Endothelial cell of umbilical vein (primary cell): Measurements from ENCODE around the gene OSBPL1A. TPM values are rescaled to one million over a fixed set of nuclear protein-coding genes. Genes with fewer than 3 reads are reported as not detected.

Source experiments
- BruUV-seq: library from RNA; stranded (reverse); fragments of 400-500 nt; replicated peaks from 2 replicates; lab custom pipeline; 2021; lab: Mats Ljungman, UMichigan
- CTCF ChIA-PET: fragments of 300-600, 350-600 bp; sonication (Branson Sonifier 250); formaldehyde crosslinking; loops from one replicate; lab custom pipeline; 2021; ENCODE audit warnings: antibody characterized with exemption, inconsistent platforms; lab: Charles Lee
- POLR2A ChIA-PET: fragments of 300-600, 350-600 bp; sonication (Branson Sonifier 250); formaldehyde crosslinking; loops from one replicate; lab custom pipeline; 2021; ENCODE audit warnings: antibody characterized with exemption, inconsistent platforms; lab: Charles Lee
- DNase-seq: peaks from one replicate; pipeline ENCODE4 v3.0.0-alpha.2; 2011; ENCODE audit warnings: low read depth, low spot score
- FAIRE-seq: peaks from 2 replicates; lab custom pipeline; 2011; peaks lifted over from hg19 to GRCh38; lab: Jason Lieb, UNC
- H2AFZ ChIP-seq: 2 replicates; pipeline ENCODE4 v1.6.0; 2012; ENCODE audit warnings: low read depth, low read length, control low read depth, inconsistent platforms
- H3K27ac ChIP-seq: 2 replicates; pipeline ENCODE4 v1.5.1; 2011; ENCODE audit warnings: low read depth, mild to moderate bottlenecking, control low read depth, low read length, moderate library complexity; ENCODE audit not compliant: insufficient read depth
- H3K27me3 ChIP-seq, 2 experiments: 2 replicates each; pipeline versions ENCODE4 v1.6.0 to v1.6.1; 2011; ENCODE audit warnings: low read length in 2 of 2, mixed read lengths in 1 of 2; ENCODE audit not compliant: control insufficient read depth in 2 of 2, insufficient read depth in 2 of 2
- H3K36me3 ChIP-seq, 2 experiments: 2 replicates in 1 of 2; 3 replicates in 1 of 2; pipeline ENCODE4 v1.5.1; 2011; ENCODE audit warnings: low read length in 2 of 2, mild to moderate bottlenecking in 1 of 2, moderate library complexity in 1 of 2; ENCODE audit not compliant: control insufficient read depth in 2 of 2, insufficient read depth in 2 of 2; ENCODE audit errors: extremely low read depth in 1 of 2
- H3K4me1 ChIP-seq: 3 replicates; pipeline ENCODE4 v1.5.1; 2011; ENCODE audit warnings: mild to moderate bottlenecking, low read length; ENCODE audit not compliant: control insufficient read depth, insufficient read depth; ENCODE audit errors: extremely low read depth
- H3K4me2 ChIP-seq: 2 replicates; pipeline ENCODE4 v1.6.1; 2011; ENCODE audit warnings: low read length, control low read depth, mixed read lengths; ENCODE audit not compliant: insufficient read depth
- H3K4me3 ChIP-seq, 3 experiments: fragments of 200-600 bp in 1 of 3; sonication (generic), shearing (Covaris generic) in 1 of 3; replicated peaks in 1 of 3; 2 replicates each; pipeline ENCODE4 v1.5.1; 2011 to 2016; ENCODE audit warnings: control low read depth in 3 of 3, low read length in 3 of 3, mild to moderate bottlenecking in 2 of 3, inconsistent platforms in 1 of 3, low read depth in 1 of 3, moderate library complexity in 1 of 3; ENCODE audit not compliant: insufficient read depth in 1 of 3
- H3K79me2 ChIP-seq: 2 replicates; pipeline ENCODE4 v1.6.0; 2012; ENCODE audit warnings: low read length, inconsistent platforms; ENCODE audit not compliant: control insufficient read depth, insufficient read depth
- H3K9ac ChIP-seq: replicated peaks from 2 replicates; pipeline ENCODE3; 2011; ENCODE audit warnings: low read length, control low read depth; ENCODE audit not compliant: insufficient read depth; ENCODE audit errors: extremely low read depth
- H3K9me1 ChIP-seq: replicated peaks from 3 replicates; pipeline ENCODE4 v1.6.0; 2011; ENCODE audit warnings: mild to moderate bottlenecking, low read length; ENCODE audit not compliant: control insufficient read depth, insufficient read depth; ENCODE audit errors: extremely low read depth
- H3K9me3 ChIP-seq: replicated peaks from 2 replicates; pipeline ENCODE4 v1.5.1; 2012; ENCODE audit warnings: low read length, inconsistent platforms; ENCODE audit not compliant: control insufficient read depth, insufficient read depth
- H4K20me1 ChIP-seq: replicated peaks from 2 replicates; pipeline ENCODE3; 2011; ENCODE audit warnings: mild to moderate bottlenecking, low read length; ENCODE audit not compliant: control insufficient read depth, insufficient read depth; ENCODE audit errors: extremely low read depth
- EZH2 ChIP-seq: IDR thresholded peaks from 2 replicates; pipeline ENCODE4 v1.6.1; 2012; ENCODE audit warnings: borderline replicate concordance, low read depth, mild to moderate bottlenecking, moderate library complexity, low read length, inconsistent platforms; ENCODE audit not compliant: severe bottlenecking
- GATA2 ChIP-seq: IDR thresholded peaks from 2 replicates; pipeline ENCODE4 v1.7.0; 2011; ENCODE audit warnings: low read depth, mild to moderate bottlenecking, moderate library complexity, mixed read lengths, low read length; ENCODE audit not compliant: insufficient read length, insufficient read depth
- MYC ChIP-seq: IDR thresholded peaks from one replicate; pipeline ENCODE4 v1.6.1; 2011; ENCODE audit warnings: mild to moderate bottlenecking, low read depth, low read length
- dilution Hi-C: fragments of 300-500 bp; cut with MboI; formaldehyde crosslinking; loops from one replicate; pipeline ENCODE4 v1.15.0; 2019; ENCODE audit warnings: low sequenced_read_pairs; ENCODE audit not compliant: extremely low pct_ligation_motif_present
- intact Hi-C: fragments of 100-400 bp; cut with micrococcal nuclease; formaldehyde crosslinking; loops from one replicate; pipeline ENCODE4 v1.10.0; 2022
- polyA plus RNA-seq, 4 experiments: library from polyadenylated mRNA; depleted of rRNA in 3 of 4; stranded (reverse) in 3 of 4; unstranded in 1 of 4; fragments of >200 nt; gene quantifications; 2 replicates each; pipeline versions ENCODE4 v1.2.1 to v1.2.3, GENCODE V29; 2011 to 2012; ENCODE audit warnings: missing spikeins in 1 of 4
- total RNA-seq: library from RNA; stranded (reverse); gene quantifications from 2 replicates; pipeline ENCODE4 v1.2.3, GENCODE V29; 2021
- TF ChIP-seq, protein P1 (sequence below), 2 donors: IDR thresholded peaks; 1 replicate in 1 of 2; 2 replicates in 1 of 2; pipeline ENCODE4 v1.5.1; 2011; ENCODE audit warnings: low read length in 2 of 2, mild to moderate bottlenecking in 2 of 2, moderate library complexity in 2 of 2, control low read depth in 1 of 2, inconsistent platforms in 1 of 2, low read depth in 1 of 2; ENCODE audit not compliant: insufficient read depth in 1 of 2; ENCODE audit errors: extremely low read depth in 1 of 2

OSBPL1A gene
- total and polyA plus RNA-seq, 2 donors (not counting 3 experiments of a cell fraction or from before 2014, with no cell fraction given), result 6.4 to 16.5 TPM

DNA sequence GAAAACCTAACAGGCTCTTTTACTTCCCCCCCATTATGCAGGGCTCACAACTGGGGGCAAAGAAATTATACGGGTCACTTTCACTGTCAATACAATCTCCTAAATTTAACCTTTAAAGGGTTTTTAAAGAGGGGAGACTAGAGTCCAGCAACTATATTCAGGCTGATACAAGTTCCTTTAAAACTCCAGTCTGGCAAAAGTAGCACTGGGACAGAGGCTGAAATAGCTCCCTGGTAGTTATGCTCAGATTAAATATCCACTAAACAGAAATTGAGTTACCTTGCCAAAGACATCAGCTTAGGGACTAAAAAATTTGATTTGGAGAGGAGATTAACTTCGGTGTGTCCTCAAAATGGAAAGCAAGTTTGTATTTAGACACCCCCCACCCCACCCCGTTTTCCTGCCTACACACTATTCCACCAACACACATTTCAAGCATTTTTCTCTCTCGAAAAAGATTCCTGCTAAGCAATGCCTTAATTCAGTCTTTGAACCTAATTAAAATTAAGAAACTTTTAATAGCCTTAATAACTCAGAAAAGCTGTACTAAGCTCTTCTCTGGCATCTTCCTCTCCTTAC, 127.2 kb downstream of the OSBPL1A start:
- Histone ChIP-seq H3K27ac (no peak overlapping the region), H3K9me1 (peaks cover 2% of the 10 kb centered on the region), H3K4me2 (peak overlapping the region; percentile 79), H2AFZ (no peak overlapping the region), H3K9me3 (no peaks in the 10 kb centered on the region), H3K27me3 (no peaks in the 10 kb centered on the region), H3K4me3 (peak overlapping the region in 1 of 3 experiments; percentile 58), H3K79me2 (no peaks in the 10 kb centered on the region), H4K20me1 (no peaks in the 10 kb centered on the region), H3K36me3 (no peaks in the 10 kb centered on the region), H3K9ac (peak overlapping the region; percentile 19), H3K4me1 (peaks cover 6% of the 10 kb centered on the region)
- no peak for DNase-seq
- CTCF ChIA-PET, result interaction anchor here (1.0 to 4.4 kb wide), 2 partner anchors 94 to 218 kb away, joined by 3 to 56 read pairs; no protein-coding TSS in a partner anchor
- intact Hi-C loops (loop anchor here (5.0 kb wide), 1 partner anchor 127 kb away; the partner anchor contains the start of gene OSBPL1A), dilution Hi-C loops (no loop called here)
- TF ChIP-seq MYC (no peak), GATA2 (no peak), EZH2 (no peak)
- TF ChIP-seq, protein P1, sequence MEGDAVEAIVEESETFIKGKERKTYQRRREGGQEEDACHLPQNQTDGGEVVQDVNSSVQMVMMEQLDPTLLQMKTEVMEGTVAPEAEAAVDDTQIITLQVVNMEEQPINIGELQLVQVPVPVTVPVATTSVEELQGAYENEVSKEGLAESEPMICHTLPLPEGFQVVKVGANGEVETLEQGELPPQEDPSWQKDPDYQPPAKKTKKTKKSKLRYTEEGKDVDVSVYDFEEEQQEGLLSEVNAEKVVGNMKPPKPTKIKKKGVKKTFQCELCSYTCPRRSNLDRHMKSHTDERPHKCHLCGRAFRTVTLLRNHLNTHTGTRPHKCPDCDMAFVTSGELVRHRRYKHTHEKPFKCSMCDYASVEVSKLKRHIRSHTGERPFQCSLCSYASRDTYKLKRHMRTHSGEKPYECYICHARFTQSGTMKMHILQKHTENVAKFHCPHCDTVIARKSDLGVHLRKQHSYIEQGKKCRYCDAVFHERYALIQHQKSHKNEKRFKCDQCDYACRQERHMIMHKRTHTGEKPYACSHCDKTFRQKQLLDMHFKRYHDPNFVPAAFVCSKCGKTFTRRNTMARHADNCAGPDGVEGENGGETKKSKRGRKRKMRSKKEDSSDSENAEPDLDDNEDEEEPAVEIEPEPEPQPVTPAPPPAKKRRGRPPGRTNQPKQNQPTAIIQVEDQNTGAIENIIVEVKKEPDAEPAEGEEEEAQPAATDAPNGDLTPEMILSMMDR (IDR thresholded peaks at IDR 0.05; ENCODE audit: extremely low read depth in 1 of 2, insufficient read depth in 1 of 2, low read depth in 1 of 2, low read length in 2 of 2), result no peak
- BruUV-seq, result no TSS peak
- FAIRE-seq, result no peak
- POLR2A ChIA-PET, result no interaction called here
